Measurements from ENCODE around the gene RAB37. TPM values are rescaled to one million over a fixed set of nuclear protein-coding genes. Genes with fewer than 3 reads are reported as not detected.

The RAB37 gene
- total and polyA plus RNA-seq, 9 of the 15 experiments (the other 6 are each of a cell fraction or from before 2014, with no cell fraction given) = 0.03 to 0.27 (median 0.11) TPM; not detected in 4

- TF ChIP-seq, protein P1, sequence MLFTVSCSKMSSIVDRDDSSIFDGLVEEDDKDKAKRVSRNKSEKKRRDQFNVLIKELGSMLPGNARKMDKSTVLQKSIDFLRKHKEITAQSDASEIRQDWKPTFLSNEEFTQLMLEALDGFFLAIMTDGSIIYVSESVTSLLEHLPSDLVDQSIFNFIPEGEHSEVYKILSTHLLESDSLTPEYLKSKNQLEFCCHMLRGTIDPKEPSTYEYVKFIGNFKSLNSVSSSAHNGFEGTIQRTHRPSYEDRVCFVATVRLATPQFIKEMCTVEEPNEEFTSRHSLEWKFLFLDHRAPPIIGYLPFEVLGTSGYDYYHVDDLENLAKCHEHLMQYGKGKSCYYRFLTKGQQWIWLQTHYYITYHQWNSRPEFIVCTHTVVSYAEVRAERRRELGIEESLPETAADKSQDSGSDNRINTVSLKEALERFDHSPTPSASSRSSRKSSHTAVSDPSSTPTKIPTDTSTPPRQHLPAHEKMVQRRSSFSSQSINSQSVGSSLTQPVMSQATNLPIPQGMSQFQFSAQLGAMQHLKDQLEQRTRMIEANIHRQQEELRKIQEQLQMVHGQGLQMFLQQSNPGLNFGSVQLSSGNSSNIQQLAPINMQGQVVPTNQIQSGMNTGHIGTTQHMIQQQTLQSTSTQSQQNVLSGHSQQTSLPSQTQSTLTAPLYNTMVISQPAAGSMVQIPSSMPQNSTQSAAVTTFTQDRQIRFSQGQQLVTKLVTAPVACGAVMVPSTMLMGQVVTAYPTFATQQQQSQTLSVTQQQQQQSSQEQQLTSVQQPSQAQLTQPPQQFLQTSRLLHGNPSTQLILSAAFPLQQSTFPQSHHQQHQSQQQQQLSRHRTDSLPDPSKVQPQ (CRISPR knock-in tag; IDR thresholded peaks at IDR 0.05; ENCODE audit: borderline replicate concordance) = no peak
- TF ChIP-seq, protein P2, sequence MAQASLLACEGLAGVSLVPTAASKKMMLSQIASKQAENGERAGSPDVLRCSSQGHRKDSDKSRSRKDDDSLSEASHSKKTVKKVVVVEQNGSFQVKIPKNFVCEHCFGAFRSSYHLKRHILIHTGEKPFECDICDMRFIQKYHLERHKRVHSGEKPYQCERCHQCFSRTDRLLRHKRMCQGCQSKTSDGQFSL (CRISPR knock-in tag; IDR thresholded peaks at IDR 0.05) = no peak
- TF ChIP-seq, protein P2 (tag; IDR thresholded peaks at IDR 0.05) = no peak
- TF ChIP-seq POLR2A (conservative IDR thresholded peaks at IDR 0.05) = peak; percentile 27; the same call in 1 of the 2 replicates
- TF ChIP-seq IFI16 (CRISPR knock-in tag; IDR thresholded peaks at IDR 0.05) = no peak
- TF ChIP-seq RNF2 (IDR thresholded peaks at IDR 0.05) = no peak
- TF ChIP-seq ZNF436 (CRISPR knock-in tag; IDR thresholded peaks at IDR 0.05) = no peak
- TF ChIP-seq NEUROD1 (IDR thresholded peaks at IDR 0.05; ENCODE audit: borderline replicate concordance, low read depth, low read length, partially characterized antibody) = no peak
- no peak for TF ChIP-seq PHTF2 (CRISPR knock-in tag; IDR thresholded peaks at IDR 0.05)
- TF ChIP-seq, protein P3, sequence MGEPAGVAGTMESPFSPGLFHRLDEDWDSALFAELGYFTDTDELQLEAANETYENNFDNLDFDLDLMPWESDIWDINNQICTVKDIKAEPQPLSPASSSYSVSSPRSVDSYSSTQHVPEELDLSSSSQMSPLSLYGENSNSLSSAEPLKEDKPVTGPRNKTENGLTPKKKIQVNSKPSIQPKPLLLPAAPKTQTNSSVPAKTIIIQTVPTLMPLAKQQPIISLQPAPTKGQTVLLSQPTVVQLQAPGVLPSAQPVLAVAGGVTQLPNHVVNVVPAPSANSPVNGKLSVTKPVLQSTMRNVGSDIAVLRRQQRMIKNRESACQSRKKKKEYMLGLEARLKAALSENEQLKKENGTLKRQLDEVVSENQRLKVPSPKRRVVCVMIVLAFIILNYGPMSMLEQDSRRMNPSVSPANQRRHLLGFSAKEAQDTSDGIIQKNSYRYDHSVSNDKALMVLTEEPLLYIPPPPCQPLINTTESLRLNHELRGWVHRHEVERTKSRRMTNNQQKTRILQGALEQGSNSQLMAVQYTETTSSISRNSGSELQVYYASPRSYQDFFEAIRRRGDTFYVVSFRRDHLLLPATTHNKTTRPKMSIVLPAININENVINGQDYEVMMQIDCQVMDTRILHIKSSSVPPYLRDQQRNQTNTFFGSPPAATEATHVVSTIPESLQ (CRISPR knock-in tag; IDR thresholded peaks at IDR 0.05) = no peak
- no peak for TF ChIP-seq USF2 (CRISPR knock-in tag; IDR thresholded peaks at IDR 0.05)
- TF ChIP-seq RAD21 (CRISPR knock-in tag; conservative IDR thresholded peaks at IDR 0.05 in 1 of 2, IDR thresholded peaks at IDR 0.05 in 1 of 2) = peak; percentile 80 to 92
- TF ChIP-seq, protein P4, sequence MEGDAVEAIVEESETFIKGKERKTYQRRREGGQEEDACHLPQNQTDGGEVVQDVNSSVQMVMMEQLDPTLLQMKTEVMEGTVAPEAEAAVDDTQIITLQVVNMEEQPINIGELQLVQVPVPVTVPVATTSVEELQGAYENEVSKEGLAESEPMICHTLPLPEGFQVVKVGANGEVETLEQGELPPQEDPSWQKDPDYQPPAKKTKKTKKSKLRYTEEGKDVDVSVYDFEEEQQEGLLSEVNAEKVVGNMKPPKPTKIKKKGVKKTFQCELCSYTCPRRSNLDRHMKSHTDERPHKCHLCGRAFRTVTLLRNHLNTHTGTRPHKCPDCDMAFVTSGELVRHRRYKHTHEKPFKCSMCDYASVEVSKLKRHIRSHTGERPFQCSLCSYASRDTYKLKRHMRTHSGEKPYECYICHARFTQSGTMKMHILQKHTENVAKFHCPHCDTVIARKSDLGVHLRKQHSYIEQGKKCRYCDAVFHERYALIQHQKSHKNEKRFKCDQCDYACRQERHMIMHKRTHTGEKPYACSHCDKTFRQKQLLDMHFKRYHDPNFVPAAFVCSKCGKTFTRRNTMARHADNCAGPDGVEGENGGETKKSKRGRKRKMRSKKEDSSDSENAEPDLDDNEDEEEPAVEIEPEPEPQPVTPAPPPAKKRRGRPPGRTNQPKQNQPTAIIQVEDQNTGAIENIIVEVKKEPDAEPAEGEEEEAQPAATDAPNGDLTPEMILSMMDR (IDR thresholded peaks at IDR 0.05 in 2 of 3, conservative IDR thresholded peaks at IDR 0.05 in 1 of 3; ENCODE audit: insufficient read depth in 2 of 3, low read depth in 1 of 3, low read length in 3 of 3) = peak; percentile 83 to 90 (median 88)
- TF ChIP-seq PTTG1 (tag; IDR thresholded peaks at IDR 0.05; ENCODE audit: low read depth) = no peak
- no peak for TF ChIP-seq BCOR (IDR thresholded peaks at IDR 0.05)
- peak; percentile 25; the same call in 1 of the 2 replicates for TF ChIP-seq MYNN (IDR thresholded peaks at IDR 0.05)
- no peak for TF ChIP-seq MYNN (CRISPR knock-in tag; IDR thresholded peaks at IDR 0.05)
- TF ChIP-seq PCBP1 (IDR thresholded peaks at IDR 0.05; ENCODE audit: low read depth, low read length, poor library complexity, severe bottlenecking) = no peak
- no peak for TF ChIP-seq RBBP5 (IDR thresholded peaks at IDR 0.05; ENCODE audit: borderline replicate concordance, insufficient read depth, low read length, poor library complexity, severe bottlenecking)
Measured at GRCh38 chr17:74770498-74771318, 33.7 kb downstream of the RAB37 start (continued).

Data from K562 (cell line).